Breast epithelium (tissue), 3 donors: ENCODE data around the gene TTLL10.

Experiments used
- POLR2A ChIP-seq: fragments of 450-650 bp; IDR thresholded peaks from one replicate; pipeline ENCODE4 v1.6.1; 2016; ENCODE audit warnings: antibody characterized with exemption, mild to moderate bottlenecking, moderate library complexity
- POLR2AphosphoS5 ChIP-seq, 3 donors: sonication (generic); formaldehyde crosslinking; IDR thresholded peaks; one replicate each; pipeline ENCODE4 v1.6.1; 2017; ENCODE audit warnings: antibody characterized with exemption in 3 of 3
- TF ChIP-seq, protein P1 (sequence below), 3 donors: fragments of 450-650 bp; IDR thresholded peaks; one replicate each; pipeline ENCODE4 v1.5.1; 2016 to 2017; ENCODE audit warnings: antibody characterized with exemption in 3 of 3, mild to moderate bottlenecking in 3 of 3, moderate library complexity in 3 of 3

DNA sequence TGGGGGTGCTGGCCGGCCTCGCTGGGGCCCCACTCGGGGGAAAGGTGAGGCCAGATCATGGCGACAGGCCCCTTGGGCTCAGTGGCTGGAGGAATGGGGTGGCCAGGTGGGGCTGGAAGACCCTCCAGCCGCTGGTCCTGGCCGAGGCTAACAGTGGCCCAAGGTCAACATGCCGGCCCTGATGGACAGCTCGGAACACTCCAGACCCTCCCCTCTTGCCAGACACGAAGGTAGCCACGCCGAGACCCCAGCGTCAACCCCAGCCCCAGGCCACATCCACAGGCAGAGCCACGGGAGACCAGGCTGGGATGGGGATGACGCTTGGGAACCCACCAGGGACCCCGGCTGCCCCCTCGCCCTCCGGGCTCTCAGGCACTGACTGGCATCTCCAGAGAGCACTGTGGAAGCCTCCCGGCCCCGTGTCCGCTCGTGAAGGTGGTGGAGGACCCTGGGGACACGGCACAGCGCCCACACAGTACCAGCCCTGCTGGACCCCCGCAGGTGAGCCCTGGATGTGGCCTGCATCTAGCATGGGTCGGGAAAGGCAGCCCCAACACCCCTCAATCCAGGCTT lies 73.7 kb downstream of the TTLL10 start:
- TF ChIP-seq, protein P1, sequence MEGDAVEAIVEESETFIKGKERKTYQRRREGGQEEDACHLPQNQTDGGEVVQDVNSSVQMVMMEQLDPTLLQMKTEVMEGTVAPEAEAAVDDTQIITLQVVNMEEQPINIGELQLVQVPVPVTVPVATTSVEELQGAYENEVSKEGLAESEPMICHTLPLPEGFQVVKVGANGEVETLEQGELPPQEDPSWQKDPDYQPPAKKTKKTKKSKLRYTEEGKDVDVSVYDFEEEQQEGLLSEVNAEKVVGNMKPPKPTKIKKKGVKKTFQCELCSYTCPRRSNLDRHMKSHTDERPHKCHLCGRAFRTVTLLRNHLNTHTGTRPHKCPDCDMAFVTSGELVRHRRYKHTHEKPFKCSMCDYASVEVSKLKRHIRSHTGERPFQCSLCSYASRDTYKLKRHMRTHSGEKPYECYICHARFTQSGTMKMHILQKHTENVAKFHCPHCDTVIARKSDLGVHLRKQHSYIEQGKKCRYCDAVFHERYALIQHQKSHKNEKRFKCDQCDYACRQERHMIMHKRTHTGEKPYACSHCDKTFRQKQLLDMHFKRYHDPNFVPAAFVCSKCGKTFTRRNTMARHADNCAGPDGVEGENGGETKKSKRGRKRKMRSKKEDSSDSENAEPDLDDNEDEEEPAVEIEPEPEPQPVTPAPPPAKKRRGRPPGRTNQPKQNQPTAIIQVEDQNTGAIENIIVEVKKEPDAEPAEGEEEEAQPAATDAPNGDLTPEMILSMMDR (IDR thresholded peaks at IDR 0.05): no peak
- TF ChIP-seq POLR2AphosphoS5 (IDR thresholded peaks at IDR 0.05) (no peak), POLR2A (no peak)
